ENCODE results near the gene ELOVL1.
"Not testable (repeated sequence)": the region's sequence is repeated elsewhere in the genome, so short reads cannot be mapped to it uniquely, and the experiment has no call there.

Gene ELOVL1

GRCh38 chr1:43367904-43368645 is at the start of gene ELOVL1:
Gene ELOVL1 (minus strand): TSS chr1:43368011. CDS start chr1:43365609, 2,402 bp downstream.
- peak; percentile 63 to 76 for DNase-seq

- DNase-seq: no peak
Observed at GRCh38 chr1:43415901-43416300, 48.1 kb upstream of the ELOVL1 start.

- DNase-seq: peak; percentile 5 to 24
Observed at GRCh38 chr1:43414634-43415223, 46.9 kb upstream of the ELOVL1 start.

GRCh38 chr1:43413426-43413825 is 45.6 kb upstream of the ELOVL1 start:
- not testable (repeated sequence) for DNase-seq

GRCh38 chr1:43410571-43410970 is 42.8 kb upstream of the ELOVL1 start:
- DNase-seq: no peak

- DNase-seq: no peak
Observed at GRCh38 chr1:43405876-43406234, 38.0 kb upstream of the ELOVL1 start.

GRCh38 chr1:43405219-43405875 is 37.5 kb upstream of the ELOVL1 start:
- no peak for DNase-seq

GRCh38 chr1:43404353-43404752 is 36.5 kb upstream of the ELOVL1 start:
- DNase-seq: no peak

GRCh38 chr1:43402089-43402865 is 34.5 kb upstream of the ELOVL1 start:
- DNase-seq: no peak

- not testable (repeated sequence) for DNase-seq
Observed at GRCh38 chr1:43400441-43400840, 32.6 kb upstream of the ELOVL1 start.

- DNase-seq: no peak
Observed at GRCh38 chr1:43398227-43398626, 30.4 kb upstream of the ELOVL1 start.

GRCh38 chr1:43396059-43396458 is 28.2 kb upstream of the ELOVL1 start:
- no peak for DNase-seq

- no peak for DNase-seq
Observed at GRCh38 chr1:43395523-43395922, 27.7 kb upstream of the ELOVL1 start.

- no peak for DNase-seq
Observed at GRCh38 chr1:43392702-43393101, 24.9 kb upstream of the ELOVL1 start.

- peak; percentile 84 to 94 for DNase-seq
Observed at GRCh38 chr1:43389326-43390313, 21.8 kb upstream of the ELOVL1 start, which contains the start of the genes MED8 and SZT2. Gene MED8 (minus strand): TSS chr1:43389800. CDS start chr1:43389764, 36 bp downstream. Gene SZT2 (plus strand): TSS chr1:43389899. CDS start chr1:43389969, 70 bp downstream.

- no peak for DNase-seq
Observed at GRCh38 chr1:43388613-43389012, 20.8 kb upstream of the ELOVL1 start.

- no peak for DNase-seq
Observed at GRCh38 chr1:43387976-43388599, 20.3 kb upstream of the ELOVL1 start.

GRCh38 chr1:43386676-43387075 is 18.9 kb upstream of the ELOVL1 start:
- DNase-seq: no peak

GRCh38 chr1:43383449-43383848 is 15.6 kb upstream of the ELOVL1 start:
- DNase-seq: no peak

GRCh38 chr1:43382027-43382779 is 14.4 kb upstream of the ELOVL1 start:
- DNase-seq: no peak

- DNase-seq: no peak
Observed at GRCh38 chr1:43381612-43382011, 13.8 kb upstream of the ELOVL1 start.
